NB4 (cell line): ENCODE data around the gene SPTSSA.

Experiments used
- MYC ChIP-seq: IDR thresholded peaks from 2 replicates; pipeline ENCODE4 v1.6.1; 2011; ENCODE audit warnings: low read depth, low read length
- POLR2A ChIP-seq: IDR thresholded peaks from 2 replicates; pipeline ENCODE4 v1.6.1; 2011; ENCODE audit warnings: mild to moderate bottlenecking; ENCODE audit not compliant: insufficient read length; ENCODE audit errors: extremely low read depth
- TF ChIP-seq, protein P1 (sequence below): IDR thresholded peaks from one replicate; pipeline ENCODE4 v1.5.1; 2012; ENCODE audit warnings: low read depth, low read length
- TF ChIP-seq, protein P2 (sequence below): IDR thresholded peaks from 2 replicates; pipeline ENCODE4 v1.6.1; 2011; ENCODE audit warnings: low read depth, low read length

- no peak for TF ChIP-seq POLR2A
- TF ChIP-seq, protein P1, sequence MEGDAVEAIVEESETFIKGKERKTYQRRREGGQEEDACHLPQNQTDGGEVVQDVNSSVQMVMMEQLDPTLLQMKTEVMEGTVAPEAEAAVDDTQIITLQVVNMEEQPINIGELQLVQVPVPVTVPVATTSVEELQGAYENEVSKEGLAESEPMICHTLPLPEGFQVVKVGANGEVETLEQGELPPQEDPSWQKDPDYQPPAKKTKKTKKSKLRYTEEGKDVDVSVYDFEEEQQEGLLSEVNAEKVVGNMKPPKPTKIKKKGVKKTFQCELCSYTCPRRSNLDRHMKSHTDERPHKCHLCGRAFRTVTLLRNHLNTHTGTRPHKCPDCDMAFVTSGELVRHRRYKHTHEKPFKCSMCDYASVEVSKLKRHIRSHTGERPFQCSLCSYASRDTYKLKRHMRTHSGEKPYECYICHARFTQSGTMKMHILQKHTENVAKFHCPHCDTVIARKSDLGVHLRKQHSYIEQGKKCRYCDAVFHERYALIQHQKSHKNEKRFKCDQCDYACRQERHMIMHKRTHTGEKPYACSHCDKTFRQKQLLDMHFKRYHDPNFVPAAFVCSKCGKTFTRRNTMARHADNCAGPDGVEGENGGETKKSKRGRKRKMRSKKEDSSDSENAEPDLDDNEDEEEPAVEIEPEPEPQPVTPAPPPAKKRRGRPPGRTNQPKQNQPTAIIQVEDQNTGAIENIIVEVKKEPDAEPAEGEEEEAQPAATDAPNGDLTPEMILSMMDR, result no peak
- TF ChIP-seq MYC, result no peak
- TF ChIP-seq, protein P2, sequence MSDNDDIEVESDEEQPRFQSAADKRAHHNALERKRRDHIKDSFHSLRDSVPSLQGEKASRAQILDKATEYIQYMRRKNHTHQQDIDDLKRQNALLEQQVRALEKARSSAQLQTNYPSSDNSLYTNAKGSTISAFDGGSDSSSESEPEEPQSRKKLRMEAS, result no peak
Measured at GRCh38 chr14:34502545-34503225, 40.6 kb upstream of the SPTSSA start.
